LNCAP (cell line): ENCODE measurements around the gene CAMK2G.

Experiments
- TF ChIP-seq, protein P1 (sequence below): fragments of 450-650 bp; IDR thresholded peaks from 2 replicates; pipeline ENCODE4 v1.5.1; 2017; ENCODE audit warnings: mild to moderate bottlenecking

The CAMK2G gene

DNA sequence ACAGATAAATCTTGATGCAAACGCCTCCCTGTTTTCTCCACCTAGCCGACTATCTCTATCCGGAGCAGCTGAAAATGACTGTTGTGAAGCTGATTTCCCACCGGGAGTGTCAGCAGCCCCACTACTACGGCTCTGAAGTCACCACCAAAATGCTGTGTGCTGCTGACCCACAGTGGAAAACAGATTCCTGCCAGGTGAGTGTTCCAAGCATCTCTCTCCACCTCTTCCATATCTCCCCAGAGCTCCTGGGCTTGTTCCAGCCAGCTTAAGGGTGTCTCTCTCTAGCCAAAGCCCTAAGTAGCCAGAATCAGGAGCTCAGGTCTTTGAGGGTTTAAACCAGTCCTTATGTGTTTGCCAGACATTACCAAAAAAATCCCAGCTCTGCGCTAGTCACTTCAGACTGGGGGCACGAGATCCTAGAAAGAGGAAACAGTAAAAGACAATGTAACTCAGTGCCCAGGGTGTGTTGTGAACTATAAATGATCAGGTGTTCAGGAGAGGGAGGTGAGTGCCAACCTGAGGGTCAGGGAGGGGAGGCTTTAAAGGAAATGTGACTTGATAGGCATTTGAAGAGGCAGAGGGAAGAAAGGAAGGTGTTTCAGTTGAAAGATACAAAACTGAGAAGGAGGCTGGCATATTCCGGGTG, 41.0 kb upstream of the CAMK2G start:
- TF ChIP-seq, protein P1, sequence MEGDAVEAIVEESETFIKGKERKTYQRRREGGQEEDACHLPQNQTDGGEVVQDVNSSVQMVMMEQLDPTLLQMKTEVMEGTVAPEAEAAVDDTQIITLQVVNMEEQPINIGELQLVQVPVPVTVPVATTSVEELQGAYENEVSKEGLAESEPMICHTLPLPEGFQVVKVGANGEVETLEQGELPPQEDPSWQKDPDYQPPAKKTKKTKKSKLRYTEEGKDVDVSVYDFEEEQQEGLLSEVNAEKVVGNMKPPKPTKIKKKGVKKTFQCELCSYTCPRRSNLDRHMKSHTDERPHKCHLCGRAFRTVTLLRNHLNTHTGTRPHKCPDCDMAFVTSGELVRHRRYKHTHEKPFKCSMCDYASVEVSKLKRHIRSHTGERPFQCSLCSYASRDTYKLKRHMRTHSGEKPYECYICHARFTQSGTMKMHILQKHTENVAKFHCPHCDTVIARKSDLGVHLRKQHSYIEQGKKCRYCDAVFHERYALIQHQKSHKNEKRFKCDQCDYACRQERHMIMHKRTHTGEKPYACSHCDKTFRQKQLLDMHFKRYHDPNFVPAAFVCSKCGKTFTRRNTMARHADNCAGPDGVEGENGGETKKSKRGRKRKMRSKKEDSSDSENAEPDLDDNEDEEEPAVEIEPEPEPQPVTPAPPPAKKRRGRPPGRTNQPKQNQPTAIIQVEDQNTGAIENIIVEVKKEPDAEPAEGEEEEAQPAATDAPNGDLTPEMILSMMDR: no peak

DNA sequence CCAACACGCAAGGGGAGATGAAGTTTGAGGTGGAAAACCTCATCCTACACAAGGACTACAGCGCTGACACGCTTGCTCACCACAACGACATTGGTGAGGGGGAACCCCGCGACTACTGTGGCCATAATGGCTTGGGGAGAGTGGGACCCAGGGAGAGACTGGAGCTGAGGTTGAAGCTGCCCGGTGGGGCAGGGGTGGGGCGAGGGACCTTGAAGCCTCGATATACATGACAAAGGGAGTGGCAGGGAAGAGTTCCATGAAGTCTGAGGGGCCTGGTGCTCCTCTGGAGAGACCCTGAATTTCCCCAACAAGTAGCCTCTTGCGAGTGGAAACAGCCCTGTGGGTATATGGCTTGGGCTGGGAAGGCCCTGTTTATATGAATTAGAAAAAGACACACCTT, 39.7 kb upstream of the CAMK2G start:
- TF ChIP-seq, protein P1: no peak

DNA sequence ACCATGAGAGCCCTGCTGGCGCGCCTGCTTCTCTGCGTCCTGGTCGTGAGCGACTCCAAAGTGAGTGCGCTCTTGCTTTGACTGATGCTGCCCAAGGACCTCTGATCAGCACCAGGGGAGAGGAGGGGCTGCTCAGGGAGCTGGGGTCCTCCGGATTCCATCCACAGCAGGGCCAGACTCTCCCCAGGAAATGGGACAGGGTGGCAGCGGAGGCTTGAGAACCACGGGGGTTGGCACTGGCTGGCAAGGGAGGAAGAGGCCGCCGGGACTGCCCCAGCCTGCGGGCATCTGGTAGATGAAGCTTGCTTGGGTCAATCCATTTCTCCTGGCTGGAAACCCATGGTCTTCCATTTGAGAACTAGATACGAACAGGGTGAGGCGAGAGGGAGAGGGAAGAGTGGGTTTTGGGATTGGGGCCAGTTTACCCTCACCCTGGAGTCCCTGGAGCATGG, 37.2 kb upstream of the CAMK2G start:
- TF ChIP-seq, protein P1: no peak

DNA sequence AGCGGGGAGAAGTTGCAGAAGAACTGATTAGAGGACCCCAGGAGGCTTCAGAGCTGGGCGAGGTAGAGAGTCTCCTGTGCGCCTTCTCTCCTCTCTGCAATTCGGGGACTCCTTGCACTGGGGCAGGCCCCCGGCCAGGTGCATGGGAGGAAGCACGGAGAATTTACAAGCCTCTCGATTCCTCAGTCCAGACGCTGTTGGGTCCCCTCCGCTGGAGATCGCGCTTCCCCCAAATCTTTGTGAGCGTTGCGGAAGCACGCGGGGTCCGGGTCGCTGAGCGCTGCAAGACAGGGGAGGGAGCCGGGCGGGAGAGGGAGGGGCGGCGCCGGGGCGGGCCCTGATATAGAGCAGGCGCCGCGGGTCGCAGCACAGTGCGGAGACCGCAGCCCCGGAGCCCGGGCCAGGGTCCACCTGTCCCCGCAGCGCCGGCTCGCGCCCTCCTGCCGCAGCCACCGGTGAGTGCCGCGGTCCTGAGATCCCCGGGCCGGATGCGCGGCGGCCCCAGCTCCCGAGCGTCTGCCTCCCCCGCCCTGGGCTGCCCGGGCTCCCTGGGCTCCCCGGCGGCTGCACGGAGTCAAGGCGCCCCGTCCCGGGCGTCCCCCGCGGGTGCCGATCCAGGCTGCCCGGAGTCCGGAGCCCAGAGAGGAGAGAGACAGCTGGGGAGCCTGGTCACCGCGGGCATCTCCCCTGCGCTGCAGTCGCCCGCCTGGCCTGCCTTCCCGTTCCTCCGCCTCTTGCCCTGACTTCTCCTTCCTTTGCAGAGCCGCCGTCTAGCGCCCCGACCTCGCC, 36.6 kb upstream of the CAMK2G start, which contains the start of gene PLAU:
Gene PLAU (plus strand): TSS at position 369 of the 789 bp plus-strand sequence. CDS start 424 bp downstream, outside the sequence.
- TF ChIP-seq, protein P1: no peak

DNA sequence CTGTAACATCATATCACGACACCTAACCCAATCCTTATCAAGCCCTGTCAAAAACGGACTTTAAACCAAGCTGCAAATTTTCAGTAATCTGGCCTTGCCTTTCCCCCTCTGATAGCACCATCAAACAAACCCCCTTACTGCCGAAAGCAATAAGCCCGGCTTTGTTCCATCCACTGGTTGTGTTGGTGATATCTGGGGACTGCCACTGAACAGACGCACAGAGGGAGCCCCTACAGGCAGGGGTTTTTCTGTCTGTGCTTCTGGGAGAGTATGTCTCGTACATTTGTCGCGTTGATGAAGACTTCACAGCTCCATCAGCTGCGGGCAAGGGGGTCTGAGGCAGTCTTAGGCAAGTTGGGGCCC, 36.0 kb upstream of the CAMK2G start:
- TF ChIP-seq, protein P1: no peak

DNA sequence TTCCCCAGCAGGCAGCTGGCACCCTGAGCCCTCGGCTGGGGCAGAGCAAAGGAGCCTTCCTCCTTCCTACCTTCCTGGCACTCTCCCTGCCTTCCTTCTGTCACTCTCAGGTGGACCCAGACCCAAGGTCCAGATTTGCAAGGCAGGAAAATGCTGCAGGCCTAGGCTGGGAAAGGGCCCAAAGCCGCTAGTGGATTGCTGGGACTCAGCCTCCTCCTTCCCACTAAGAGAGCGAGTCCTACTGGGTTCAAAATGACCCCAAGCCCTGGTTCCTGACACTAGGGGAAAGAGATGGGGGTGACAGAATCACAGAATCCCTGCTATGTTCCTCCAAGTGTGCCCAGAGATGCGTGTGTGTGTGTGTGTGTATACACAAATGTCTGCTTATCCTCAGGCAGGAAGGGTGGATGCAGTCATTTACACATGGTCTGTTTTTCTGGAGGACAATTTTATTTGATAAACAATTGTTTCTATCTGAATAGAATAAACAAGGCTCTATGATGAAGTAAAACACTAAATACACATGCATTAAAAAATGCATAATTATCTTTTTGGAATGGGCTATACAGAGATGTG, 35.3 kb upstream of the CAMK2G start:
- TF ChIP-seq, protein P1: no peak

DNA sequence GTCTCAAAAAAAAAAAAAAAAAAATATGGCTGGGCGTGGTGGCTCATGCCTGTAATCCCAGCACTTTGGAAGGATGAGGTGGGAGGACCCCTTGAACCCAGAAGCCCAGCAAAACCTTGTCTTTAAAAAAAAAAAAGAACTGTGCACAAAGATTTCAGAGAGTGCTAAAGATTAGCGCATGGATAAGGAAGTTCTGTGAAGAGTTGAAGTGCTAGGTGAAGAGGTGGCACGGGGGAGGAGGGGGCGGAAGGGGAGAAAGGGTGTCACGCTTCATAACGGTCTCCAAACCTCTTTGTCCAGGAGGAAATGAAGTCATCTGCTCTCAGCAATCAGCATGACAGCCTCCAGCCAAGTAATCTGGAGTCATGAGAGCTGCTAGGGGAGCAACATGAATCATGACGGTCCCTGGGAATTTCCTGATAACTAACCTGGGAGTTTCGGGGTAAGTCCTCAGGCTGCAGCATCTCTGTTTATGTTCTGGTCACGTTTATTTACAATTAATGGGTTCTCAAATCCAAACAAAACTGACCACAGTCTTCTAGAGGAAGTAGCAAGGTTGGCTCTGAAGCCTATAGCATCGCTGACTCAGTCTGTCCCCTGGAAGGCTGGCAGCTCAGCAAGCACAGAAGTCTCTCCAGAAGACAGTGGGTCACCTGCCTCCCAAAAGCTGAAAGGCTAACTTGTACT, 34.6 kb upstream of the CAMK2G start:
- TF ChIP-seq, protein P1: no peak
